GM21825 (cell line): Measurements from ENCODE around the gene SIGLEC5.

Experiments
- ATAC-seq: cut with Tn5 transposase; IDR thresholded peaks from one replicate; pipeline ENCODE4 v1.9.1; 2021; ENCODE audit warnings: mild to moderate bottlenecking, moderate library complexity; ENCODE audit not compliant: unreplicated experiment

Gene SIGLEC5

GRCh38 chr19:51590441-51590840 is 39.8 kb downstream of the SIGLEC5 start:
- ATAC-seq = no peak

GRCh38 chr19:51589511-51589910 is 40.7 kb downstream of the SIGLEC5 start:
- ATAC-seq = no peak

GRCh38 chr19:51587264-51588191 is 42.7 kb downstream of the SIGLEC5 start:
- ATAC-seq = no peak

- no peak for ATAC-seq
Measured at GRCh38 chr19:51586799-51587198, 43.4 kb downstream of the SIGLEC5 start.

GRCh38 chr19:51586103-51586728 is 44.0 kb downstream of the SIGLEC5 start:
- no peak for ATAC-seq

- peak; percentile 62 for ATAC-seq
Measured at GRCh38 chr19:51576850-51577249, 53.4 kb downstream of the SIGLEC5 start.

- ATAC-seq = no peak
Measured at GRCh38 chr19:51573331-51573730, 56.9 kb downstream of the SIGLEC5 start.

- no peak for ATAC-seq
Measured at GRCh38 chr19:51572908-51573307, 57.3 kb downstream of the SIGLEC5 start.

GRCh38 chr19:51572410-51572809 is 57.8 kb downstream of the SIGLEC5 start:
- ATAC-seq = no peak

- ATAC-seq = peak; percentile 17
Measured at GRCh38 chr19:51571599-51571998, 58.6 kb downstream of the SIGLEC5 start.

- peak; percentile 78 for ATAC-seq
Measured at GRCh38 chr19:51570962-51571575, 59.1 kb downstream of the SIGLEC5 start, which contains the start of gene ZNF175. Gene ZNF175 (plus strand): TSS chr19:51571283. CDS start chr19:51573330, 2,047 bp downstream.

- ATAC-seq = no peak
Measured at GRCh38 chr19:51568456-51568855, 61.7 kb downstream of the SIGLEC5 start.

- no peak for ATAC-seq
Measured at GRCh38 chr19:51567583-51567982, 62.6 kb downstream of the SIGLEC5 start.

GRCh38 chr19:51566489-51567100 is 63.6 kb downstream of the SIGLEC5 start:
- ATAC-seq = no peak

GRCh38 chr19:51565583-51565982 is 64.6 kb downstream of the SIGLEC5 start:
- ATAC-seq = no peak

- no peak for ATAC-seq
Measured at GRCh38 chr19:51564791-51565190, 65.4 kb downstream of the SIGLEC5 start.
